Measurements from ENCODE around the gene LAPTM5. TPM values are rescaled to one million over a fixed set of nuclear protein-coding genes. Genes with fewer than 3 reads are reported as not detected.
A peak's percentile ranks its signal among the peaks of the same experiment; 100 is the strongest.

LAPTM5 gene
- total RNA-seq, 1 experiment from 2014 or later: not detected

DNA sequence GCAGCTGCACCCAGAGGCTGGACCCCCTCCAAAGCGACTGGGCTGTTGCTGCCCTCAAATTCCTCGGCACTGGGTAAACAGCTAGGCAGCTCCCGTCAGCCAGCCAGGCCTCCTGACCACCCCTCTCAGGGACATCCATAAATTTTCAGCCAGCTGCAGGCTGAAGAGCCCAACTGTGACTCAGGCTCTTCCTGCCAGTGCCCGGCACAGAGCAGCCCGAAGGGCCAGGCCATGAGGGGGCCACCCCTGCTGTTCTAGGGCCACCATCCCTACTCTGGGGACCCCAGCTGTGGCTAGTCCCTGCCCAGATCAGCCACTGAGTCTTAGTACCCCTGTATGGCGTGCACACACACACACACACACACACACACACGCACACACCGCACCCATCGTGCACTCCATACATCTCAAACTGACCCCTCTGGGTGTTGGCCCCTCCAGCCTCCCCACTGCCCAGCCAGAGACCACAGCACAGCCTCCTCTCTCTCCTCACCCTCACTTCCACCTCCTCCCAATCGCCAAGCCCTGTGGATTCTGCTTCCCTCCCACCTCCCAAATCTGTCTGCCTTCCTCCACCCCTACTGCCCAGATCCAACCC, 6.2 kb upstream of the LAPTM5 start:
- no peaks in the 10 kb centered on the region for H3K27me3 ChIP-seq (ENCODE audit: low read length)
- no peak overlapping the region for H2AFZ ChIP-seq (ENCODE audit: low read length)
- no peaks in the 10 kb centered on the region for H3K79me2 ChIP-seq (ENCODE audit: low read length)
- CTCF ChIA-PET: no interaction called here
- no peaks in the 10 kb centered on the region for H3K4me1 ChIP-seq (ENCODE audit: insufficient read depth, low read length)
- H4K20me1 ChIP-seq (ENCODE audit: low read length): no peaks in the 10 kb centered on the region
- no TSS peak for BruUV-seq (replicated peaks)
- intact Hi-C loops (cut with micrococcal nuclease): no loop called here
- DNase-seq (no peak), ATAC-seq (peak; percentile 22; the same call in 1 of the 2 replicates)
- no peak overlapping the region for H3K9ac ChIP-seq (ENCODE audit: low read length)
- no peaks in the 10 kb centered on the region for H3K36me3 ChIP-seq (ENCODE audit: low read depth, low read length)
- TF ChIP-seq EZH2phosphoT487 (IDR thresholded peaks at IDR 0.05; ENCODE audit: borderline replicate concordance, low read length) (no peak), EZH2 (IDR thresholded peaks at IDR 0.05; ENCODE audit: low read length, unreplicated experiment) (no peak)
- TF ChIP-seq, protein P1, sequence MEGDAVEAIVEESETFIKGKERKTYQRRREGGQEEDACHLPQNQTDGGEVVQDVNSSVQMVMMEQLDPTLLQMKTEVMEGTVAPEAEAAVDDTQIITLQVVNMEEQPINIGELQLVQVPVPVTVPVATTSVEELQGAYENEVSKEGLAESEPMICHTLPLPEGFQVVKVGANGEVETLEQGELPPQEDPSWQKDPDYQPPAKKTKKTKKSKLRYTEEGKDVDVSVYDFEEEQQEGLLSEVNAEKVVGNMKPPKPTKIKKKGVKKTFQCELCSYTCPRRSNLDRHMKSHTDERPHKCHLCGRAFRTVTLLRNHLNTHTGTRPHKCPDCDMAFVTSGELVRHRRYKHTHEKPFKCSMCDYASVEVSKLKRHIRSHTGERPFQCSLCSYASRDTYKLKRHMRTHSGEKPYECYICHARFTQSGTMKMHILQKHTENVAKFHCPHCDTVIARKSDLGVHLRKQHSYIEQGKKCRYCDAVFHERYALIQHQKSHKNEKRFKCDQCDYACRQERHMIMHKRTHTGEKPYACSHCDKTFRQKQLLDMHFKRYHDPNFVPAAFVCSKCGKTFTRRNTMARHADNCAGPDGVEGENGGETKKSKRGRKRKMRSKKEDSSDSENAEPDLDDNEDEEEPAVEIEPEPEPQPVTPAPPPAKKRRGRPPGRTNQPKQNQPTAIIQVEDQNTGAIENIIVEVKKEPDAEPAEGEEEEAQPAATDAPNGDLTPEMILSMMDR (conservative IDR thresholded peaks at IDR 0.05; ENCODE audit: low read depth, low read length): no peak
- H3K27ac ChIP-seq (ENCODE audit: low read length): no peak overlapping the region
- no peak overlapping the region for H3K4me3 ChIP-seq (ENCODE audit: low read length)
- no peak overlapping the region for H3K4me2 ChIP-seq (ENCODE audit: low read length)
- H3K9me3 ChIP-seq (ENCODE audit: low read length): no peaks in the 10 kb centered on the region
- no peaks in the 10 kb centered on the region for H3K9me2 ChIP-seq (replicated peaks; ENCODE audit: low read length)
- POLR2A ChIA-PET (ENCODE audit: unreplicated experiment): no interaction called here
- no peaks in the 10 kb centered on the region for H3F3A ChIP-seq (ENCODE audit: low read length, unreplicated experiment)

DNA sequence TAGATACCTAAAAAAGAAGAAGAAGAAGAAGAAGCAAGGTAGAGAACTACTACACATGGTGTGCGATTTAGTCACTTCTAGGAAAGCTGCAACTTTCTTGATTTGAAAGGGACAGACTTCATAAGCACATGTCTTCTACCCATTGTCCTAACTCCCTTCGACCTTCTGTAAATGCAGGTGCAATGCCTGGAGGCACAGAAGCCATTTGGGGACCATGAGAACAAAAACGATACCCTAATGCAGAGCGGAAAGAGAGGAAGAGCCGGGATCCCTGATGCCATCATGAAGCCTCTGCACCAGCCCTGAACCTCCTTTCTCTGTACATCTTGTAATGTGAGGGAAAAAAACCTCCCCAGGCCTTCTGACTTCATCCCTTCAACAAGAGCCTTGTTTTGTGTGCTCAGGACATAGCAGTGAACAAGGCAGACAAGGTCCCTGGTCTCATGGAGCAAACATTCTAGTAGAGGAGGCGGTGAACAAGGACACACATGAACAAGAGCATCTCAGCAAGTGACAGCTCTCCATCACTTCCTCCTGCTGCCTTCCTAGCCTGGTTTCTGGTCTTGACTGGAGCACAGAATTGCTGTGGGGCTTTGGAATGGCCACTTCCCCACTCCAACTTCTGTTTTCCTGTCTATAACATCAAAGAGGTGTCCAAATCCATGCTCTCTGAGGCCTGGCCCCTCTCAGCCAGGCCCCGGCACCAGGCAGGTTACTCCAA, 5.5 kb upstream of the LAPTM5 start:
- Histone ChIP-seq H3K4me3 (ENCODE audit: low read length) (no peak overlapping the region), H3K36me3 (ENCODE audit: low read depth, low read length) (no peaks in the 10 kb centered on the region), H3F3A (ENCODE audit: low read length, unreplicated experiment) (no peaks in the 10 kb centered on the region), H4K20me1 (ENCODE audit: low read length) (no peaks in the 10 kb centered on the region), H3K27ac (ENCODE audit: low read length) (no peak overlapping the region), H3K27me3 (ENCODE audit: low read length) (no peaks in the 10 kb centered on the region), H3K9me2 (replicated peaks; ENCODE audit: low read length) (no peaks in the 10 kb centered on the region), H3K4me1 (ENCODE audit: insufficient read depth, low read length) (no peaks in the 10 kb centered on the region), H3K4me2 (ENCODE audit: low read length) (no peak overlapping the region), H3K9ac (ENCODE audit: low read length) (no peak overlapping the region), H3K79me2 (ENCODE audit: low read length) (no peaks in the 10 kb centered on the region), H3K9me3 (ENCODE audit: low read length) (no peaks in the 10 kb centered on the region), H2AFZ (ENCODE audit: low read length) (no peak overlapping the region)
- BruUV-seq (replicated peaks): no TSS peak
- ChIA-PET CTCF (no interaction called here), POLR2A (ENCODE audit: unreplicated experiment) (no interaction called here)
- ATAC-seq (no peak), DNase-seq (no peak)
- TF ChIP-seq, protein P1 (conservative IDR thresholded peaks at IDR 0.05; ENCODE audit: low read depth, low read length): no peak
- TF ChIP-seq EZH2phosphoT487 (IDR thresholded peaks at IDR 0.05; ENCODE audit: borderline replicate concordance, low read length) (no peak), EZH2 (IDR thresholded peaks at IDR 0.05; ENCODE audit: low read length, unreplicated experiment) (no peak)
- intact Hi-C loops (cut with micrococcal nuclease): no loop called here

All from PC-3 (cell line).